EH (cell line): ENCODE results near the gene COCH.

Experiments used
- DNase-seq: peaks from one replicate; pipeline ENCODE4 v3.0.0-alpha.2; 2015; ENCODE audit warnings: low read depth

COCH gene

GRCh38 chr14:30874120-30874998 is at the start of gene COCH:
Gene COCH, plus strand, starts transcription at chr14:30874559. Its CDS starts 380 bp downstream, at chr14:30874939.
- peak; percentile 21 for DNase-seq

DNA sequence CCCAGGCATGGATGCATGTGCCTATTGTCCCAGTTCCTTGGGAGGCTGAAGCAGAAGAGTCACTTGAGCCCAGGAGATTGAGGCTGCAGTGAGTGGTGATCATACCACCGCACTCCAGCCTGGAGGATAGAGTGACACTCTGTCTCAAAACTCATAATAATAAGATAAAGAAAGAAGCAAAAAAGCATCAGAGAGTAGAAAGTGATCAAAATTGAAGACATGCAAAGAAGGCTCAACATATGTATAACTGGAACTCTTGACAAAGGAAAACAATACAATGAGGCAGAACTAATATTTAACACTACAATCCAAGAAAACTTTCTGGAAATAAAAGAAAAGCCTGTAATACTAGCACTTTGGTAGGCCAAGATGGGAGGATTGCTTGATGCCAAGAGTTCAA is 48.3 kb upstream of the COCH start:
- no peak for DNase-seq

DNA sequence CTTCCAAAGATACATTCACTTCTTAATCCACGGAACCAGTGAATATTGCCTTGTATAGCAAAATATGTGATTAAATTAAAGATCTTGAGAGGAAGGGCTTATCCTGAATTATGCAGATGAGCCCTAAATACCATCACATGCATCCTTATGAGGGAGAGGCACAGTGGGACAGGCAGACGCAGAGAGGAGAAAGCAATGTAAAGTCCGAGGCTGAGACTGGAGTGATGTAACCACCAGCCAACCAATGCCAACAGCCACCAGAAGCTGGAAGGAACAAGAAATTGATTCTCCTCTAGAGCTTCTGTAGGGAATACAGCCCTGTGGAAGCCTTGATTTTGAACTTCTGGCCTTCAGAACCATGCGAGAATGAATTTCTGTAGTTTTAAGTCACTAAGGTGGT is 44.5 kb upstream of the COCH start:
- no peak for DNase-seq

- DNase-seq, result no peak
These were observed 40.0 kb upstream of the COCH start for GRCh38 chr14:30834353-30834752.

- DNase-seq, result no peak
These were observed 36.0 kb upstream of the COCH start for GRCh38 chr14:30838351-30838750.

DNA sequence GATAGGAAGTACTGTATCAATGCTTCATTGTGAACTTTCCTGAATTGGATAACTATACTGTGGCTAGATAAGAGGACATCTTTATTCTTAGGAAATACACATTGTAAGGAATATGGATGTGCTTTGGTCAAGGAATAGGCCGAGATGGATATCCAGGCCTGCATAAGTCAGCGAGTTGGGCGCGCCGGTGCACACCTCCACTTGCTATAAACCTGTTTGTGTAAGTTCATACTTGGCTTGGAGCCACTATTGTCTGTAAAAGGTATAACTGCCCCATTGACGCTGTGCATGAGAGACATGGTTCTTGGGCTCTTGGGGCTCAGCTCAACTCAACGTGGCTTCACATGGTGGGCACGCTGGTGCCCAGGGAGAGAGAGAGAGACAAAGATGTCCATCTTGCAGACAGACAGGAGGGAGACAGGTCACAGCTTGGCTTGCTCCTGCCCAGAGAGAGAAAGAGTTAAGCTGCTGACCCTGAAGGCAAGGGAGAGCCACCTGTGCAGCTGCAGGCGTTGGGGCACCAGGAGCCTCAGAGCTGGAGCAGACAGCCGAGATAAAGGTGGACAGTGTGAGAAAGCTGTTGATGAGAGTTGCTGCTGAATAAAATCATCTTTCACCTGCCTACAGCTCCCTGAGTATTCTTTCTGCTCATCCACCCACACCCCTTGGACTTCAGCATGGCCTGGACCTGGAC is 34.1 kb upstream of the COCH start:
- no peak for DNase-seq

DNA sequence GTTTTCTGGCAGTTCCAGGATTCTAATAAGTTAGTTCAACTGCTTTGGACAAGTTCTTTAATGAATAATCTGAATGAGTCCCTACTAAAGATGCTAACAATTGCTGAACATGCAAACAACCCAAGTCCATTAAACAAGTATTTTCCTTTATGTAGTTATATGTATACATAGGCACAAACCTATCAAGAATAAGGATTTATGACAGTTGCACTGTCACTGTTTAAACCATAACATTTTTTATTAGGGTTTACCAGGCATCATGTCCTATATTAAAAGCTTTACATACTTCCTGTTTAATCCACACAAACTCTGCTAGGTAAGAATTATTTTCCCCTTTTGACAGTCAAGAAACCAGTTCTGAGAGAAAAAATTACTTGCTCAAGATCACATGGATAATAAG is 31.9 kb upstream of the COCH start:
- no peak for DNase-seq

GRCh38 chr14:30848449-30849240 is 25.7 kb upstream of the COCH start:
- DNase-seq, result no peak

- DNase-seq, result no peak
These were observed 25.0 kb upstream of the COCH start for GRCh38 chr14:30849354-30849753.

- no peak for DNase-seq
These were observed 24.4 kb upstream of the COCH start for GRCh38 chr14:30849983-30850382.

DNA sequence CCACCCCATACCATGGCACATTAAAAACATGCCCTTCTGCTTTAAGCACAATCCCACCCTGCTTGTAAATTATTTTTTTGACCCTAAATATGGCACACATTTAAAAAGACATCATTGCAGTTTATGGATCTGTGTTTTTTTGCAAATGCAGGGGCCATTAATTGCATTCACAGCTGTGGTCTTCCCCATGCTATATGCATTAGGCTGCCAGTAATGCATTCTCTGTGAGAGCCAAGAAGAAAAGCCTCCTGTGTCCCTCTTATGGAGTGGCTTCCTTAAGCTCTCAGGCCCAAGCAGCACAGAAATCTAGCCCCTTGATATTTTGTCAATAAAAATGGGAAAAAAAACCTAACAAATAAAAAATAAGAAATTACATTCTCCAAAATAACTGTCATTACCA is 20.4 kb upstream of the COCH start:
- no peak for DNase-seq

GRCh38 chr14:30854492-30854891 is 19.9 kb upstream of the COCH start:
- DNase-seq, result no peak

DNA sequence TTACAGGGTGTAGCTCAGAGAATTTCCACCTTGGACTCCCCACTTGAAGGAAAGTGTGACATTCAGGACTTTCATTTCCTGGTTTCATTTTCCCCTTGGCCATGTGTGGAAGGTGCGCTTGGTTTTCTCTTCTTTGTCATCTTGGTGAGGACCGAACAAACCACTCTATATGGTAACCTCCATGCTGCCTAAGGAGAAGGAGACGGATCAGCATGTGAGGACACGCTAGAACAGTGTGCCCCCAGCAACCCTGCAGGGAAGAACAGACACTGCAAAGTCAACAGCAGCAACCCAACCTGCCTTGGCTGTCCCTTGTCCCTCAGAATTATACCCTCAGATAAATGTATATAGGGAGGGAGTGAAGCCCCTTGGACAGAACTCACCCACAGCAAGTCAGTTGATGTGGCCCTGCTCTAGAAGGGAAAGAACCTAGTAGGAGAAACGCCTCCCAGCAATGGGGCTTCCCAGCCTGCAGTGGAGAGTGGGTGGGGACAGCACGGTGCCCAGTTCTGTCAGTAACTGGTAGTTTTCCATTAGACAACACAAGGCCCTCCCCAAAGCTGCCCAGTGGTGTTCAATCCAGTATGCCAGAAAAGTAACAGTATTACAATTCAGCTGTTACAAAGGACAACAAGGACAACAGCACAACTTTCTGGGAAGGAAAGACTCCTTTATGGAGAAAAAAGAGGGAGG is 18.9 kb upstream of the COCH start:
- no peak for DNase-seq

DNA sequence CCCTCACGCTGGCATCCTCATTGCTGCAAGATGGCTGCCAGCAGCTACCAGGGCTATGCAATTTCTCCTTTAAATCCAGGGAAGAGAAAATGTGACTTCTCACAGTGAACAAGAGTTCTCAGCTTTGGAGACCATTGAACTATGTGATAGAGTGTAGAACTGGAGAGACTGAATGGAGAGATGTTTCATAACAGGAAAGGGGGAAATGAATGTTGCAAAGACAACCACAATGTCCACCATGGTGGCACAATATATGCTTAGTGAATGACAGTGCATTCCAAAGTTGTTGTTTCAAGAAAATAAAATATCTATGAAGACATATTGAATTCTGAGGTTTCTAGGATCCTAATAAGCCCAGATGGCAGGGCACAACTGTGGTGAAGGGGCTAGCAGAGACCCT is 13.2 kb upstream of the COCH start:
- no peak for DNase-seq

DNA sequence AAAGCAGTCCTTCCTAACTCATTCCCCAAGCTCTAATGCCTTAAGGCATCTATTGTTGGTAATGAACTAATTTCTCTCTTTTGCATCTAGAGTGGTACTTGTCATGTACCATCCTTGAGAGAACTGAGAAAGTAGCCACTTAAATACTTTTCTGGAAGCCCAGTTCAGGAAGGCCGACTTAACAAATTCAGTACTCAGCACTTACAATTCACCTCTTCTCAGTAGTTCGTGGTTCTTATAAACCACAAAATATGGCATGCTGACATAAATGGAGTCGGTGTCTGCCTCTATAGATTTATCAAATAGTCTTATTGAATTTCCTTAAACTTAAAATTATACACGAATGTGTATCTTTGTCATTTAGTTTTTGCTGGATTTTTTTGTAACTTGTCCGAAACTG is 9.4 kb upstream of the COCH start:
- DNase-seq, result no peak

DNA sequence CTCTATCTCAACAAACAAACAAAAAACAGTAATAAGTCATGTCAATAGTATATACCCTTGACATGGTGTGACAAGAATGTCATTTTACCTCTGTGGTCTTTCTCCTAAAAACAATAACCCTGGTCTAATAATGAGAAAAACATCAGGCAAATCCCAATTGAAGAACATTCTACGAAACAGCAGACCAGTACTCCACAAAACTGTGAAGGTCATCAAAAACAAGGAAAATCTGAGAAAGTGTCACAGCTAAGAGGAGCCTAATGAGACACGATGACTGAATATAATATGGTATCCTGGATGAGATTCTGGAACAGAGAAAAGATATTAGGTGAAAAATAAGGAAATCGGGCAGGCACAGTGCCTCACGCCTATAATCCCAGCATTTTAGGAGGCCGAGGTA is 5.6 kb upstream of the COCH start:
- no peak for DNase-seq

DNA sequence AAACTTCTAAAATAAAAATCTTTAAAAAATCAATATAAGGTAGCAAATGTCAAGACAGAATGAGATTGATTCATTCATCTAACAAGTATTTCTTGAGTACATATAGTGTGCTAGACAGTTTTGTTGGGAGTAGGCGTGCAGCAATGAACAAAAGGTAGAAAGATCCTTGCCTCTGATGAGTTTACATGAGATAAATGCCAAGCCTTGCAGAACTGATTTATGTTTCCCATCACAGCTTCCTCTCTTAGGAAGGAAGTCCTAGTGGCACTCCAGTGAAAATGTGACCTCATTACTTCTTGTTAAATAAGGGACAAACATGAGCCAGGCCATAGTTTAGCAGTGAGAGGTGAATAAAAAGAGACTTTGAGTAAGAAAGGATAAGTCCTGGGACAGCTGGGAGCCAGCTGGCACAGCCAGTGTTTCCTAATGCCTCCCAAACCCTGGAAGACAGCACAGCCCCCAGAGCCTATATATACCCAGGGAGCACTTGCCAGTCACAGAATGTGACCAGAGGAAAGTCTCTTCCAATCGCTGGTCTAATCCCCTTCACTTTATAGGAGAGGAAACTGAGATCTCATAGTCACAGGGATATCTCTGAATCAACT is 4.7 kb upstream of the COCH start:
- DNase-seq, result no peak

DNA sequence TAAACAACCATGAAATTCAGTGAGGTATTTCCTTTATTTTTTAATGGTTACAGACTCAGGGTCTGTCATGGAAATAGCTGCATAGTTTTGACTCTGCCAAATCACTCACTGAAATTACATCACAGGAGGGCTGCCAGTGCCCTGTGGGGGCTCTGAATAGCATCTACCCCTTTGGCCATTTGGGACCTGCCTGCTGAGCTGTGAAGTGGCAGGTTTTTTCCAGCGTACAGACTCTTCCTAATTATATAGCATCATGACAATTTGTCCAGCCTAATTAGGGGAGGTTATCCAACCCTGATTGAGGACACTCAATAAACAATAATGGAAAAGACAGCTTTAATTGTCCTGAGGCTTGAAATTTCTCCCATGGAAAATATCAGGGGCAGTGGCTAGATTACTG is 1.8 kb upstream of the COCH start:
- no peak for DNase-seq

- no peak for DNase-seq
These were observed 845 bp upstream of the COCH start for GRCh38 chr14:30873308-30874119.

- no peak for DNase-seq
These were observed 834 bp downstream of the COCH start for GRCh38 chr14:30874999-30875787.
